H1 (cell line): ENCODE measurements around the gene SKAP1. TPM values are rescaled to one million over a fixed set of nuclear protein-coding genes. Genes with fewer than 3 reads are reported as not detected.

ENCODE experiments used
- CTCF ChIA-PET: fragments of 300-600 bp; sonication (Branson Sonifier 250); formaldehyde crosslinking; loops from one replicate; lab custom pipeline; 2021; ENCODE audit not compliant: partially characterized antibody; lab: Charles Lee
- POLR2A ChIA-PET: fragments of 300-600 bp; sonication (Branson Sonifier 250); formaldehyde crosslinking; loops from one replicate; lab custom pipeline; 2021; ENCODE audit warnings: inconsistent platforms; ENCODE audit not compliant: partially characterized antibody; lab: Charles Lee
- DNase-seq, 2 experiments: peaks; one replicate each; pipeline versions ENCODE4 v3.0.0 to v3.0.0-alpha.2; 2010 to 2022; ENCODE audit warnings: low spot score in 2 of 2, low read depth in 1 of 2, mixed read lengths in 1 of 2
- FAIRE-seq: peaks from 2 replicates; lab custom pipeline; 2011; peaks lifted over from hg19 to GRCh38; lab: Jason Lieb, UNC
- H2AFZ ChIP-seq: 2 replicates; pipeline ENCODE4 v1.8.1; 2012; ENCODE audit warnings: low read length, inconsistent platforms
- H2AK5ac ChIP-seq: 2 replicates; pipeline ENCODE4 v1.6.1; 2013; ENCODE audit warnings: low read depth, low read length
- H2BK120ac ChIP-seq: replicated peaks from 2 replicates; pipeline ENCODE3; 2013; ENCODE audit warnings: low read depth, low read length, inconsistent platforms
- H2BK12ac ChIP-seq: 2 replicates; pipeline ENCODE4 v1.6.1; 2013; ENCODE audit warnings: low read depth, low read length
- H2BK15ac ChIP-seq: 2 replicates; pipeline ENCODE4 v1.6.1; 2013; ENCODE audit warnings: low read length
- H2BK20ac ChIP-seq: 2 replicates; pipeline ENCODE4 v1.6.1; 2013; ENCODE audit warnings: low read length
- H2BK5ac ChIP-seq: 2 replicates; pipeline ENCODE4 v1.6.1; 2013; ENCODE audit warnings: low read depth, low read length
- H3K14ac ChIP-seq: 2 replicates; pipeline ENCODE4 v1.6.1; 2013; ENCODE audit warnings: inconsistent platforms; ENCODE audit not compliant: insufficient read length
- H3K18ac ChIP-seq: 2 replicates; pipeline ENCODE4 v1.6.1; 2013; ENCODE audit warnings: low read length; ENCODE audit errors: extremely low read depth
- H3K23ac ChIP-seq: 2 replicates; pipeline ENCODE4 v1.6.1; 2013; ENCODE audit warnings: inconsistent platforms; ENCODE audit not compliant: insufficient read length
- H3K23me2 ChIP-seq: 2 replicates; pipeline ENCODE4 v1.6.1; 2013; ENCODE audit warnings: low read depth, low read length
- H3K27ac ChIP-seq: 2 replicates; pipeline ENCODE4 v1.6.1; 2011; ENCODE audit warnings: low read depth, low read length, inconsistent platforms
- H3K27me3 ChIP-seq, 4 experiments: replicated peaks in 1 of 4; 1 replicate in 1 of 4; 2 replicates in 3 of 4; pipeline versions ENCODE4 v1.6.1 to v1.8.1; 2011 to 2013; ENCODE audit warnings: low read length in 3 of 4, mild to moderate bottlenecking in 3 of 4, inconsistent platforms in 2 of 4, mixed read lengths in 2 of 4, moderate library complexity in 1 of 4; ENCODE audit not compliant: control insufficient read depth in 3 of 4, insufficient read depth in 3 of 4; ENCODE audit errors: extremely low read depth in 1 of 4
- H3K36me3 ChIP-seq, 4 experiments: 2 replicates each; pipeline versions ENCODE4 v1.6.1 to v1.8.1; 2011 to 2013; ENCODE audit warnings: mild to moderate bottlenecking in 4 of 4, low read length in 3 of 4, moderate library complexity in 2 of 4, control low read depth in 1 of 4, inconsistent platforms in 1 of 4; ENCODE audit not compliant: insufficient read depth in 4 of 4, control insufficient read depth in 2 of 4
- H3K4ac ChIP-seq: replicated peaks from 2 replicates; pipeline ENCODE3; 2013; ENCODE audit warnings: low read length, low read depth, mixed read lengths, inconsistent platforms; ENCODE audit not compliant: insufficient read length
- H3K4me1 ChIP-seq, 4 experiments: replicated peaks in 1 of 4; 1 replicate in 1 of 4; 2 replicates in 3 of 4; pipeline versions ENCODE4 v1.6.1 to v1.8.1; 2011 to 2013; ENCODE audit warnings: low read length in 3 of 4, inconsistent platforms in 2 of 4, mixed read lengths in 1 of 4; ENCODE audit not compliant: insufficient read depth in 4 of 4, control insufficient read depth in 3 of 4
- H3K4me2 ChIP-seq, 2 experiments: 2 replicates each; pipeline versions ENCODE4 v1.6.1 to v1.8.1; 2011 to 2013; ENCODE audit warnings: low read depth in 2 of 2, low read length in 2 of 2, control low read depth in 1 of 2, inconsistent platforms in 1 of 2, mild to moderate bottlenecking in 1 of 2; ENCODE audit not compliant: insufficient read depth in 1 of 2
- H3K4me3 ChIP-seq, 4 experiments: fragments of 200-600, 300-600 bp in 1 of 4; sonication (generic), shearing (Covaris generic), sonication (Bioruptor Twin) in 1 of 4; 2 replicates each; pipeline versions ENCODE4 v1.5.1 to v1.8.1; 2011 to 2016; ENCODE audit warnings: low read length in 4 of 4, low read depth in 3 of 4, control low read depth in 2 of 4, inconsistent platforms in 2 of 4, mild to moderate bottlenecking in 2 of 4, mixed read lengths in 1 of 4, moderate library complexity in 1 of 4; ENCODE audit not compliant: insufficient read depth in 2 of 4; ENCODE audit errors: extremely low read depth in 1 of 4
- H3K56ac ChIP-seq: replicated peaks from 2 replicates; pipeline ENCODE3; 2013; ENCODE audit warnings: low read depth, mild to moderate bottlenecking, mixed read lengths, low read length, inconsistent platforms; ENCODE audit not compliant: insufficient read length
- H3K79me1 ChIP-seq: 2 replicates; pipeline ENCODE4 v1.6.1; 2013; ENCODE audit warnings: low read depth, low read length, control low read depth
- H3K79me2 ChIP-seq, 2 experiments: 2 replicates each; pipeline versions ENCODE4 v1.6.1 to v1.8.1; 2012 to 2013; ENCODE audit warnings: low read length in 2 of 2, mild to moderate bottlenecking in 2 of 2, inconsistent platforms in 1 of 2; ENCODE audit not compliant: insufficient read depth in 2 of 2, control insufficient read depth in 1 of 2
- H3K9ac ChIP-seq, 4 experiments: replicated peaks in 1 of 4; 1 replicate in 1 of 4; 2 replicates in 3 of 4; pipeline versions ENCODE4 v1.6.1 to v1.8.1; 2011 to 2013; ENCODE audit warnings: low read depth in 3 of 4, low read length in 3 of 4, control low read depth in 2 of 4, mild to moderate bottlenecking in 2 of 4, moderate library complexity in 2 of 4, inconsistent platforms in 1 of 4; ENCODE audit errors: extremely low read depth in 1 of 4
- H3K9me3 ChIP-seq, 2 experiments: 2 replicates each; pipeline versions ENCODE4 v1.6.1 to v1.8.1; 2012 to 2013; ENCODE audit warnings: mild to moderate bottlenecking in 2 of 2, moderate library complexity in 2 of 2, control low read depth in 1 of 2, inconsistent platforms in 1 of 2, low read depth in 1 of 2, low read length in 1 of 2, mixed read lengths in 1 of 2; ENCODE audit not compliant: insufficient read depth in 2 of 2
- H4K20me1 ChIP-seq, 2 experiments: replicated peaks in 1 of 2; 2 replicates each; pipeline versions ENCODE3 to v1.8.1; 2011 to 2013; ENCODE audit warnings: inconsistent platforms in 2 of 2, low read length in 2 of 2, mild to moderate bottlenecking in 1 of 2; ENCODE audit not compliant: insufficient read depth in 2 of 2, control insufficient read depth in 1 of 2
- H4K5ac ChIP-seq: 2 replicates; pipeline ENCODE4 v1.6.1; 2013; ENCODE audit warnings: low read length, low read depth, mixed read lengths, inconsistent platforms; ENCODE audit not compliant: insufficient read length
- H4K8ac ChIP-seq: 2 replicates; pipeline ENCODE4 v1.8.0; 2013; ENCODE audit warnings: mild to moderate bottlenecking, moderate library complexity, low read length, inconsistent platforms; ENCODE audit not compliant: insufficient read depth; ENCODE audit errors: extremely low read depth
- H4K91ac ChIP-seq: replicated peaks from 2 replicates; pipeline ENCODE3; 2013; ENCODE audit warnings: low read length, mixed read lengths, inconsistent platforms; ENCODE audit not compliant: insufficient read length
- FOSL1 ChIP-seq: IDR thresholded peaks from 2 replicates; pipeline ENCODE4 v1.6.1; 2011; ENCODE audit warnings: mild to moderate bottlenecking, low read depth, low read length, moderate library complexity; ENCODE audit not compliant: insufficient read depth
- SIX5 ChIP-seq: IDR thresholded peaks from 2 replicates; pipeline ENCODE4 v1.6.1; 2011; ENCODE audit warnings: mild to moderate bottlenecking, low read depth, low read length
- SP4 ChIP-seq: IDR thresholded peaks from 2 replicates; pipeline ENCODE4 v1.6.1; 2012; ENCODE audit warnings: low read length, inconsistent platforms
- SRF ChIP-seq: IDR thresholded peaks from 2 replicates; pipeline ENCODE4 v1.6.1; 2011; ENCODE audit warnings: mild to moderate bottlenecking, low read depth, low read length, moderate library complexity
- polyA plus RNA-seq, 7 experiments: library from polyadenylated mRNA; depleted of rRNA in 3 of 7; stranded (reverse) in 5 of 7; unstranded in 2 of 7; fragments of >200 nt in 5 of 7; fragments of 200-250 nt in 2 of 7; gene quantifications; 1 replicate in 5 of 7; 2 replicates in 1 of 7; 4 replicates in 1 of 7; pipeline versions ENCODE4 v1.2.1 to v1.2.3, GENCODE V29; 2011 to 2013; ENCODE audit warnings: missing spikeins in 2 of 7, mixed read lengths in 2 of 7
- total RNA-seq: library from RNA; stranded (reverse); fragmentation: NEBNext Ultra II Directional; extraction: Animal tissue kit (Norgen Biotek cat#: 25700); gene quantifications from 2 replicates; pipeline ENCODE4 v1.2.1, GENCODE V29; 2021

SKAP1 gene
- total and polyA plus RNA-seq, 2 of the 8 experiments (the other 6 are each of a cell fraction or from before 2014, with no cell fraction given), result not detected

DNA sequence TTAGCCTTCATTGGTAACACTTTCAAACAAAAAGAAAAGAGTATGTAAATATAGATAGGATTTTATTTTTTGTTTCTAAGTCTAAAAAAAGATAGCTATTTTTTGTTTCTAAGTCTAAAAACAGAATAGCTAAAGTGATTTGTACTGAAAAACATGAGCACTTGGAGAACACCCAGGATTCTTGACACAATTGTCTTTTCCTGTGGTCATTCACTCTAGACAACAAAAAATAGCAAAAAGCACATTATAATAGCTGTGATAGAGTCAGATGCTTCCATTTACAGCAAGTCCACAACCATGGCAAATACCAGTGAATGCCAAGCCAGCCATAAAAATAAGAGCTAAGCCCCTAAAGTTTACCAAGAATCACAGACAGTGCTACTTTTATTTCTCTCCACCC, 36.7 kb downstream of the SKAP1 start:
- DNase-seq, result no peak
- POLR2A ChIA-PET, result interaction anchor here (0.6 kb wide), 1 partner anchor 235 kb away, joined by 4 read pairs; no protein-coding TSS in a partner anchor
- no peak overlapping the region for H2BK12ac ChIP-seq
- TF ChIP-seq FOSL1, result no peak
- TF ChIP-seq SRF, result no peak
- no peak for TF ChIP-seq SIX5
- no peak for TF ChIP-seq SP4

More for the DNA sequence above, 36.7 kb downstream of the SKAP1 start:
- H3K4me1 ChIP-seq, result no peaks in the 10 kb centered on the region
- H3K4me3 ChIP-seq, result no peak overlapping the region
- H3K4me2 ChIP-seq, result no peak overlapping the region
- H3K79me2 ChIP-seq, result no peaks in the 10 kb centered on the region
- H3K18ac ChIP-seq, result no peak overlapping the region
- no peaks in the 10 kb centered on the region for H3K79me1 ChIP-seq
- no peak overlapping the region for H4K5ac ChIP-seq
- no peak overlapping the region for H3K23ac ChIP-seq
- H4K8ac ChIP-seq, result no peak overlapping the region
- H3K9ac ChIP-seq, result 0 out of 7 replicates have a peak overlapping the region, but pooled peaks of 1 of the 4 experiments have one; percentile 19
- no peaks in the 10 kb centered on the region for H3K36me3 ChIP-seq
- H3K14ac ChIP-seq, result no peak overlapping the region
- no peaks in the 10 kb centered on the region for H3K9me3 ChIP-seq
- H4K91ac ChIP-seq, result no peak overlapping the region
- no peak overlapping the region for H2BK5ac ChIP-seq
- H2AFZ ChIP-seq, result no peak overlapping the region
- H4K20me1 ChIP-seq, result no peaks in the 10 kb centered on the region
- H2BK120ac ChIP-seq, result no peak overlapping the region
- H2AK5ac ChIP-seq, result no peak overlapping the region
- no peak overlapping the region for H3K56ac ChIP-seq
- no peak overlapping the region for H2BK20ac ChIP-seq
- no peak overlapping the region for H3K27ac ChIP-seq
- no peak overlapping the region for H3K4ac ChIP-seq
- no peaks in the 10 kb centered on the region for H3K27me3 ChIP-seq
- FAIRE-seq, result no peak
- H3K23me2 ChIP-seq, result no peaks in the 10 kb centered on the region
- CTCF ChIA-PET, result interaction anchor here (0.6 to 2.3 kb wide), 6 partner anchors 18 to 382 kb away, joined by 3 to 6 read pairs (median 3); no protein-coding TSS in a partner anchor
- H2BK15ac ChIP-seq, result no peak overlapping the region
